BJ (cell line): Measurements from ENCODE around the gene FAAP100. TPM values are rescaled to one million over a fixed set of nuclear protein-coding genes. Genes with fewer than 3 reads are reported as not detected.
"Not testable (repeated sequence)": the region's sequence is repeated elsewhere in the genome, so short reads cannot be mapped to it uniquely, and the experiment has no call there.

ENCODE experiments used
- CTCF ChIA-PET: fragments of 350-600 bp; formaldehyde crosslinking; extraction: SDS; loops from one replicate; lab custom pipeline; 2021; ENCODE audit warnings: antibody characterized with exemption, inconsistent platforms; lab: Yijun Ruan, JAX
- POLR2A ChIA-PET: fragments of 300-600 bp; sonication (Branson Sonifier 250); formaldehyde crosslinking; extraction: SDS; loops from one replicate; lab custom pipeline; 2021; ENCODE audit warnings: antibody characterized with exemption; lab: Charles Lee
- DNase-seq: peaks from one replicate; pipeline ENCODE4 v3.0.0-alpha.2; 2011; ENCODE audit warnings: low read depth
- H3K27me3 ChIP-seq: 2 replicates; pipeline ENCODE4 v1.6.0; 2011; ENCODE audit warnings: low read length; ENCODE audit not compliant: control insufficient read depth, insufficient read depth
- H3K36me3 ChIP-seq: 2 replicates; pipeline ENCODE4 v1.5.1; 2011; ENCODE audit warnings: low read length; ENCODE audit not compliant: control insufficient read depth, insufficient read depth
- H3K4me3 ChIP-seq: 2 replicates; pipeline ENCODE4 v1.5.1; 2011; ENCODE audit warnings: low read depth, mild to moderate bottlenecking, control low read depth, low read length
- polyA plus RNA-seq: library from polyadenylated mRNA; depleted of rRNA; stranded (reverse); fragments of >200 nt; gene quantifications from 2 replicates; pipeline ENCODE4 v1.2.3, GENCODE V29; 2011
- TF ChIP-seq, protein P1 (sequence below): IDR thresholded peaks from 2 replicates; pipeline ENCODE4 v1.5.1; 2011; ENCODE audit warnings: low read depth, mild to moderate bottlenecking, control low read depth, inconsistent platforms, low read length, moderate library complexity; ENCODE audit not compliant: insufficient read depth

The FAAP100 gene
- polyA plus RNA-seq, 1 experiment = 11.2 TPM

DNA sequence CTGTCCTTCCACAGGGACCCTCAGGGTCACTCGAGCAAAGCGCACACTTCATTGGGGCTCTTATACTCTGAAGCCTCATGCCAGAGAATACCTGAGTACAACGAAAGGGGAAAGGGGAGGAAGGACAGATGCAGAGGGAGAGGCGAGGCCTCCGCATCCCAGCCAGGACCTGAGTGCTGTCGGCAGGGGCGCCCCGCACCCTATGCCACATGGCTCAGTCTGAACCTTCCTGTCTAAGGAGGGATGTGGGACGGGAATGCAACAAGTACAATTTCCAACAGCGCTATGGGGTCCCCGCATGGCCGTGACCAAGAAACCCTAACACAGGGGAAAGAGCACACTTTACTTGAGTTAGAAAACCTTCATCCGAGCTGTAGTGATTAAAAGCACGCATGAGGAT lies 39.8 kb upstream of the FAAP100 start:
- H3K4me3 ChIP-seq = no peak overlapping the region
- H3K27me3 ChIP-seq = no peaks in the 10 kb centered on the region
- ChIA-PET POLR2A (no interaction called here), CTCF (interaction anchor here (2.7 kb wide), 1 partner anchor 9 kb away, joined by 15 read pairs; no protein-coding TSS in a partner anchor)
- peaks cover 27% of the 10 kb centered on the region for H3K36me3 ChIP-seq
- no peak for DNase-seq
- TF ChIP-seq, protein P1, sequence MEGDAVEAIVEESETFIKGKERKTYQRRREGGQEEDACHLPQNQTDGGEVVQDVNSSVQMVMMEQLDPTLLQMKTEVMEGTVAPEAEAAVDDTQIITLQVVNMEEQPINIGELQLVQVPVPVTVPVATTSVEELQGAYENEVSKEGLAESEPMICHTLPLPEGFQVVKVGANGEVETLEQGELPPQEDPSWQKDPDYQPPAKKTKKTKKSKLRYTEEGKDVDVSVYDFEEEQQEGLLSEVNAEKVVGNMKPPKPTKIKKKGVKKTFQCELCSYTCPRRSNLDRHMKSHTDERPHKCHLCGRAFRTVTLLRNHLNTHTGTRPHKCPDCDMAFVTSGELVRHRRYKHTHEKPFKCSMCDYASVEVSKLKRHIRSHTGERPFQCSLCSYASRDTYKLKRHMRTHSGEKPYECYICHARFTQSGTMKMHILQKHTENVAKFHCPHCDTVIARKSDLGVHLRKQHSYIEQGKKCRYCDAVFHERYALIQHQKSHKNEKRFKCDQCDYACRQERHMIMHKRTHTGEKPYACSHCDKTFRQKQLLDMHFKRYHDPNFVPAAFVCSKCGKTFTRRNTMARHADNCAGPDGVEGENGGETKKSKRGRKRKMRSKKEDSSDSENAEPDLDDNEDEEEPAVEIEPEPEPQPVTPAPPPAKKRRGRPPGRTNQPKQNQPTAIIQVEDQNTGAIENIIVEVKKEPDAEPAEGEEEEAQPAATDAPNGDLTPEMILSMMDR = no peak

DNA sequence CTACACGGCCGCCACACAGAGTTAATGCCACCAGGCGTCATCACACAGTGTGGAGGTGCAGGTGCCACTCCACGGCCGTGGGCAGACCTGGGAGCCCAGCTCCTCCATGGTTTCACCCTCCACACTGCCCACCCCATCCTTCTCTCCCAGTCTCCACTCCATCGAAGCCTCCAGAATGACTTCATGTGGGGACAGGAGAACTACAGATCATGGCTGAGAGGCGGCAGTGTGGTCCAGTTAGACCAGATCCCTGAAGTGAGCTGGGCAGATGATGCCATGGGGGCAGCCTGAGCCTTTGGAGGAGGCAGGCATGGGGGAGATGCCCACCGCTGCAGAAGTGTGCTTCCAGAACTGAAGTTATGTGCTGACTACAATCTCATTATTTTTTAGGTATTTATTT lies 38.0 kb upstream of the FAAP100 start:
- Histone ChIP-seq H3K4me3 (no peak overlapping the region), H3K27me3 (no peaks in the 10 kb centered on the region), H3K36me3 (peaks cover 28% of the 10 kb centered on the region)
- CTCF ChIA-PET = interaction anchor here (2.7 kb wide), 1 partner anchor 11 kb away, joined by 15 read pairs; no protein-coding TSS in a partner anchor
- POLR2A ChIA-PET = no interaction called here
- TF ChIP-seq, protein P1 = no peak
- DNase-seq = no peak

DNA sequence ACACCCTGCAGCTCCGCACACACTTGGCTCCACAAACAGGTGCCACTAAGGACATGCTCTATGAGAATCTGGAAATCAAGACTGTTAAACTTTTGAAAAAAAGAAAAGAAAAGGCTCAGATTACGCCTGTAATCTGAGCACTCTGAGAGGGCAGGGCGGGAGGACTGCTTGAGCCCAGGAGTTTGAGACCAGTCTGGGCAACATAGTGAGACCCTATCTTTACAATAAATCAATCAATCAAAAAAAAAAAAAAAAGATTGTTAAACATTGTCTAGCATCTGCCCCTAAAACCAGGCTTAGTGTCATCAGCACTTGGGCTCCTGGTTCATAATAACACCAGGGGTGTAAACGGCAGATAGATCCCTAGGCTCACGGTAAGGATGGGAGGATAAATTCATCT lies 37.5 kb upstream of the FAAP100 start:
- CTCF ChIA-PET = interaction anchor here (2.0 kb wide), 1 partner anchor 11 kb away, joined by 9 read pairs; no protein-coding TSS in a partner anchor
- POLR2A ChIA-PET = no interaction called here
- TF ChIP-seq, protein P1 = no peak
- no peak for DNase-seq
- Histone ChIP-seq H3K27me3 (no peaks in the 10 kb centered on the region), H3K4me3 (no peak overlapping the region), H3K36me3 (peaks cover 26% of the 10 kb centered on the region)

DNA sequence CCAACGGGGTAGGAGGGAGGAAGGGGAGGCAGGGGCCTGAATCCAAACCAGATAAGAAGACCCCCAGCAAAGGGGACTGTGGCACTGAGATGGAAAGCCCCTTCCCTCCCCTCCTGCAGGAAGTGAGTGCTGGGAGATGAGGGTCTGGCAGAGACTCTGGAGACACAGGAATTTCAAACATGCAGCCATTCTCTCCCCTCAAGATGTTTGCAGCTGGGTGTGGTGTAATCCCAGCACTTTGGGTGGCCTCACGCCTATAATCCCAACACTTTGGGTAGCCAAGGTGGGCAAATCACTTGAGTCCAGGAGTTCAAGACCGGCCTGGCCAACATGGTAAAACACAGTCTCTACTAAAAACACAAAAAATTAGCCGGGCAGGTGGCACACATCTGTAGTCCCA lies 33.9 kb upstream of the FAAP100 start:
- DNase-seq = no peak
- no peaks in the 10 kb centered on the region for H3K27me3 ChIP-seq
- TF ChIP-seq, protein P1 = no peak
- no peak overlapping the region for H3K4me3 ChIP-seq
- ChIA-PET CTCF (interaction anchor here (1.3 kb wide), 1 partner anchor 15 kb away, joined by 6 read pairs; no protein-coding TSS in a partner anchor), POLR2A (no interaction called here)
- H3K36me3 ChIP-seq = peaks cover 29% of the 10 kb centered on the region

DNA sequence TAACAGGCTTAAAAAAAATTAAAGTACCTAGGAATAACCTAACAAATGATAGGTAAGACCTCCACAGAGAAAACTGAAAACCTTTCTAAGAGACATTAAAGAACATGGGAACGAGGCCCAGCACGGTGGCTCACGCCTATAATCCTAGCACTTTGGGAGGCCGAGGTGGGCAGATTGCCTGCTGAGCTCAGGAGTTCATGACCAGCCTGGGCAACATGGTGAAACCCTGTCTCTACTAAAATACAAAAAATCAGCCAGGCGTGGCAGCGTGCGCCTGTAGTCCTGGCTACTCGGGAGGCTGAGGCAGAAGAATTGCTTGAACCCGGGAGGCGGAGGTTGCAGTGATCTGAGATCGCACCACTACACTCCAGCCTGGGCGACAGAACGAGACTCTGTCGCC lies 32.6 kb upstream of the FAAP100 start:
- CTCF ChIA-PET = interaction anchor here (2.3 kb wide), 1 partner anchor 17 kb away, joined by 6 read pairs; no protein-coding TSS in a partner anchor
- H3K27me3 ChIP-seq, H3K4me3 ChIP-seq, POLR2A ChIA-PET, DNase-seq: not testable (repeated sequence)
- peaks cover 18% of the 10 kb centered on the region for H3K36me3 ChIP-seq
